Measurements from ENCODE around the gene HTR3D.

The HTR3D gene

DNA sequence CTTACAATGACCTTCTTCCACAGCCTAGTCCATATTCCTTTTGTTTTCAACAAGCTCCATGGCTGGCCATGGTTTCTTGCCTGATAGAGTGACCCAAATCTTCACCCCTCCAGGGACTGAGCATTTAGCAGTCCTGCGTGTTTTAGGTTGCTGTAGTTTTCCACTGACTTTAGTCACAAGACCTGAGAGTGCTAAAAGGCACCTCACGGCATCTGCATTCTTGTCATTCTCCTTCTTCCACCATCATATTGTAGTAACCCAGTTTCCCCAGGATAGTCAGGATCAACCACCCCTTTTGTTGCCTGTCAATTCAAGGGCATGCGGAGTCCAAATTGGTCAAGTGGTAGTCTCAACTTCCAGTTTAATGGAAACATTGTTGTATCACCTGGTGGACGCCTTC is 42.1 kb downstream of the HTR3D start:
- DNase-seq, result no peak

DNA sequence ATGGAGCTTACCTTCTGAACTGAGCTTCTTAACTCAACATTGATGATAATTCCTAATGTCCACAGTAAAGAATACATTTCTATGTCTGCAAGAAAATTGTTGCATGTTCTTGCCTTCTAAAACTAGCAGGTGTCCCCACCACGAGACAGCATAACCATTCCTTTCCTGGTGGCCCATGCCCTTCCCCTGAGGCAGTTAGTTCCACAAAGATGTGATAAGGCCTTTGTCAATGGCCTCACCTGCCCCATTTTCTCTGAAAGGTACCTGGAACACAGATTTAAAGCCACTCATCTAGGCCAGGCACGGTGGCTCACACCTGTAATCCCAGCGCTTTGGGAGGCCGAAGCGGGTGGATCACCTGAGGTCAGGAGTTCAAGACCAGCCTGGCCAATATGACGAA is 44.4 kb downstream of the HTR3D start:
- no peak for DNase-seq

DNA sequence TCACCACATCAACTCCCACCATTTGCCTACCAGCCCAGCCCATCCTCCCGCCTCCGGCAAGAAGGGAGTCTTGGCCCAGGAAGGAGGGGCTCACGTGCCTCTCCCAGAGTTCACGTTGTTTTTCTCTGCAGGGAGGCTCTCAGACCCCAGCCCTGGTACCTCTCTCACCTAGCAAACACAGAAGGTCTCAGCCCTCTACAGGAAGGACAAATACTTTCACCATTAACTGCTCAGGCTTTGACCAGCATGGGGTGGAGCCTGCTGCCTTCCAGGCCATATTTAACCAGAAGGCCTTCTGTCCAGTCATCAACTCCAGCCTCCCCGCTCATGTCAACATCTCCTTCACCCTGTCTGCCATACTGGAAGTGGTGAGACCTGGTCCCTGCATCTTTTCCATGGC is 46.3 kb downstream of the HTR3D start:
- no peak for DNase-seq

DNA sequence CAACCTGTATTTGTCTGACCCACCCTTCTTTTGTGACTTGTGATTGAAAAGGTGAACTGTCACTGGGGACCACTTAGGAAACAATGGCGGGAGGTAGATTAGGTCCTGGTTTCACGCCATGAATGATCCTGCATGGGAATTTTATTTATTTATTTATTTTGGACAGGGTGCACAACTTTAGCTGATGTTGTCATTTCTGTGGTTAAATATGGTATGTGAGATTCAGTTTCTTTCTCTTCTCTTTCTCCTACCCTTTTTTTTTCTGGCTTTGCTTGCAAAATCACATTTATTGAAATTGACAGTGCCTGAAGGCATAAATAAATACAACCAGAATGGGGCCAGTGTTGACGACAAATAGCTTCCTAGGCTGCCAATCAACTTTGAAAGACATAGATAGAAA is 47.3 kb downstream of the HTR3D start:
- no peak for DNase-seq

DNA sequence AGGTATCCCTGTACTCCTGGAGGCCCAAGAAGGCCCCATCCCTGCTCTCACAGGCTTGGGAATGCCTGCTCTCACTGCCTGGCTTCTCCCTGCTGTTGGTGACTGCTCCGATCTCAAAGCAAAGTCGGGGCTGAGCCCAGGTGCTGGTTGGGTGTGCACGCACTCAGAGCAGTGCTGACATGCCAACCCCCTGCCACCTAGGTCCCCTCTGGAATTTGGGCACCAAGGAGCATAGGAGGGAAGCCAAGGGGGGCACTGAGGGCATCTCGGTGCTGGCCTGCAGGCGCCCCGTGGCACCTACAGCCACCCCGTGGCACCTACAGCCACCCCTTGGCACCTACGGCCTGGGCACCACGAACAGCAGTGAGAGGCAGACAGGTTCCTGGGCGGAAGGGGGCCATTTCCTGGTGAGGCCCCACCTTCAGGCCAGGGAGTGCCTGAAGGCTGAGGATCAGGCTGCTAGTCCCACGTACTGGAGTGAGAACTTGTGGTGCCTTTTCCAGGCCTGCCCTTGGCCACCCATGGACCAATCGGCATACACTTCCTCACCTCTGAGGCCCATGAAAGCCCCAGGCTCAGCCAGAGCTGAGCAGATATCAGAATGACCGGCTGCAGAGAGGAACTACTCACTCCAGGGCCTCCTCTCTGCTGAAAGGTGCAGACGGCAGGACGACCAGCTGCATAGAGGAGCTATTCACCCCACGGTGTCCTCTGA is 49.7 kb downstream of the HTR3D start:
- DNase-seq, result no peak

DNA sequence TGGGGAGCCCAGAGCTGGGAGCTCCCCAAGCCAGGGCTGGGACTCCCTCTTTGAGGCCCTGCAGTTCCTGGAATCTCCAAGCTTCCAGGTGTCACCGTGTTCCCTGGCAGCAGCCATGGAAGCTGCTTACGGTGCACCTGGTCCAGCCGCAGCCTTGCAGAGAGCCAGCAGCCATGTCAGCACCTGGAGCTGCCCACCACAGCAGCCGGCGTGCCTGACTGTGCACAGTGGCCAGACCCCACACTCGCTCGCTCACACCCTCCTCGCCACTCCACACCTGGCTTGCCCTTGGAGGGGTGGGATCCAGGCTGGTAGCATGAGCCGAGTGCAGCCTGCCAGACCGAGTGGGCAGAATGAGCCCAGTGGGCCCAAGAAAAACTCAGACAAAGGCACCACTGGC is 50.5 kb downstream of the HTR3D start:
- no peak for DNase-seq

DNA sequence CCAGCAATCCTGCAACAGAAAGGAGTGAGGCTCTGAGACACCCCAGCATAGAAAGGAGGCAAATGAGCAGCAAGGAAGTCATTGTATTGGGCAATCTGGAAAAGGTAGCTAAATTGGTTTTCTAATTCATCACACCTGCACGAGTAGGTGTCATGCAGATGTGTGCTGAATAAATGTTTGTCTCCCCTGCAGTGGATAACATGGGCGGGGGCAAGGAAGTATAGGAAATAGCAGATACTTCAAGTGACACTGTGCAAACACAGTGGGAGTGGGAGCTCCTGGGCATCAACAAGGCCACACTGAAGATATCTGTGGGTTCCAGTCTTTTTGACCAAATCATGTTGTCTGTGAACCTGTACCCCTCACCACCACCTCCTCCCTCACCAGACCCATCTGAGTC is 50.9 kb downstream of the HTR3D start:
- DNase-seq, result no peak

DNA sequence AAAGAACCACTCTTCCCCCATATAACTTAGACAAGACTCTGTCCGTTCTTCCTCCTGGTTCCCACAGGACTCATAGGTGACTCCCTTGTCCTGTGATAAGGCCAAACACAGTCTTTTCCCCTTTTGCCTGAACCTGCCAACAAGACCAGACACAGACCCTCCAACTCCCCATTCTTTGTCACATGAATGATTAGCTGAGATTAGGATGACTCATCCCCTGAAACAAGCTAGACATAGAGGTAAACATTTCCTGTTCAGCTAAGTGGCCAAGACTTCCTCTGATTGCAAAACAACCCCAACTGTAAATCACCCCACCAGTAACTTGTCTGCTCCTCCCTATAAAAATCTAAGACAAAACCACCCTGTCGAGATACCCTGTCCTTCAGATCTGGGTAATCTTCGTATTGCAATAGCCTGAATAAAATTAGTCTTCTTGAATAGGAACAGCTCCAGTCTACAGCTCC is 53.9 kb downstream of the HTR3D start:
- DNase-seq, result no peak

Measured in stimulated activated CD4-positive, alpha-beta T cell treated with anti-CD3 and anti-CD28 coated beads, Interleukin-2, amount 100 ng/mL, for 48 hours (primary cell).